KBM-7 (cell line): Measurements from ENCODE around the gene DLGAP1.
"Not testable (repeated sequence)": the region's sequence is repeated elsewhere in the genome, so short reads cannot be mapped to it uniquely, and the experiment has no call there.

Source experiments
- DNase-seq: peaks from one replicate; pipeline ENCODE4 v3.0.0-alpha.2; 2015
- in situ Hi-C: fragments of 300-500 bp; cut with MboI; formaldehyde crosslinking; loops from 2 replicates; pipeline ENCODE4 v1.14.3; 2020; ENCODE audit warnings: low sequenced_read_pairs, low pct_unique_long_range_greater_than_20kb, mixed read lengths

DLGAP1 gene

DNA sequence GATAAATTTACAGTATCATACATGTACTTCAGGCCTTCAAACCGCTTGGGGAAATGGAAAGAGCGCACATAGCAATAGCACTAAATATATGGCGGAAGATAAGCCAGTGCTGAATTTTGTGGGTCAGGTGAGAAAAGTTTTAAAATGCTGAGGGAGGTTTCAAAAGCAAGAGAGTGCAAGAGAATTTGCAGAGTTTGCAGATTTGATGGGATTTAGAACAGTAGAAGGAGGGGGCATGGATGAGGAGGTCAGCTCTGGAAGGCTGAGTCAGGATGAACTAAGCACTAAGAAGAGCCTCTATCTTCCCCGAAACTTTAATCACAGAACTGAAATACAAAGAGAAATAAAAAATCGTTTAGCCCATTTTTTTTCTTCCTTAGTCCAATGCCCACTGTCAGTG, 145.9 kb downstream of the DLGAP1 start:
- no peak for DNase-seq
- in situ Hi-C loops = no loop called here

DNA sequence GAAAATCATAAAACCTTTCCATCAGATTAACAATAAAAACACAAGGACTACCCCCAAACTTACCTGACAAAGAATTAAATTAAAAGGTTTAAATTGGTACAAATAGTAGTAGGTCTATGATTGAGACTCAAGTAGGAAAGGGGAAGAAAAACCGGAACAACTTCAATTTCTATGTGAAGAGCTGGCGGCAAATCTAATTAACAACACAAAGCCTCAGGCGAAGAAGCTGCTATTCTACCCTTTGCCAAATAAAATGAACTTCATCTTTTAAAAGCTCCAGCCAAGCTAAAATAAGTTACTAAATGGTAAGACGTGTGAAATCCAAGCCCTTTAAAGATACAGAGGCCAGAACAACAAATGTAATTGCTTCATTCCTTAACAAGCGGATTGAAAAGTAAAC, 146.5 kb downstream of the DLGAP1 start:
- DNase-seq = no peak
- in situ Hi-C loops = no loop called here

DNA sequence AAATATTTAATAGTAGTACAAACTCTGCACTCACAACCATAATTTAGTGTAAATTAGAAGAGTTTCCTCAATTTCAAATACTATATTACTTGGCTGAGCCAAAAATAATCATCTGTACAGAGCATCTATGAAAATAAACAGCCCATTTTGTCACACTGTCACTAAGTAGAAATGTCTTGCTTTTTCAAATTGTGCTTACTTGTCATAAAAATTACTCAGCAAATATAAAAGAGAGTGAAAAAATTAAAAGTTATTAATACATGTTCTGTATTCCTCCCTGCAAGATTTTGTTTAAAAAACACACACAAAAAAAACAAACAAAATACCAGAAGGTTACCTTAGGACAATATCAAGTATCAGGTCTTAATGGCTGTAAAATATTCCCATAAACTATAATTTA, 155.7 kb downstream of the DLGAP1 start:
- in situ Hi-C loops = no loop called here
- DNase-seq = no peak

DNA sequence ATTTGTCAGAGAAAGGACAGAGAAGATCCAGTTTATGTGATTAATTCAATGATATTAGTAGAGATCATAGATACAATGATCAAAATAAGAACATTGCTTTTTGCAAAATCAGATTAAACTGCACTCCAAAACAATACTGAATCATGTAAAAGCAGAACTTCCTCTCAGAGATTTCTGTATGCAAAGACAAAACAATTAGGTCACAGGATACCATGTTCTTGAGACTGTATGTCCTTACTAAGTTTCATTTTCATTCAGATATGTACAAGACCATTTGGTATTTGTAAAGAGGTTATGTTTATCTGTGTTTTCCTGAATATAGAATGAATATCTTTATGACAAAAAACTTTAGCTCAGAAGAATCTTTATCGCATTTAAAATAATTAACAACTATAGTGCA, 161.8 kb downstream of the DLGAP1 start:
- DNase-seq = no peak
- in situ Hi-C loops = no loop called here

DNA sequence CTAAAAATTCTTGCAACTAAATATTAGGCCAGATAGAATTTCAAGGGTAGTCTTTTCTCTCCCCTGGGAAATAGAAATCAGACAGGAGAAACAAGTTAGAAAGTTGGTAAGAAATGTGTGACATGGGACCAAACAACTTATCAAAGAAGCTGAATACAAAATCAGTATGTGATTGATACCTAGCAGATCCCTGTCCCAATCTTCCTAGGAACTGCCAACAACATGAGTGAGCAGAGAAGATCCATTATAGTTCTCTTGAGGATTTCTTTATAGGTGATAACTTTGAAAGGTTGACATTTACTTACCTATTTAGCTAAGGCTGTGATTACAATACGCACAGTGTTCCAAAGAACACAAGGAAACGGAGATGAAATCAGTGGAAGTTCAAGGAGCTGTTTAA, 162.4 kb downstream of the DLGAP1 start:
- in situ Hi-C loops = no loop called here
- no peak for DNase-seq

DNA sequence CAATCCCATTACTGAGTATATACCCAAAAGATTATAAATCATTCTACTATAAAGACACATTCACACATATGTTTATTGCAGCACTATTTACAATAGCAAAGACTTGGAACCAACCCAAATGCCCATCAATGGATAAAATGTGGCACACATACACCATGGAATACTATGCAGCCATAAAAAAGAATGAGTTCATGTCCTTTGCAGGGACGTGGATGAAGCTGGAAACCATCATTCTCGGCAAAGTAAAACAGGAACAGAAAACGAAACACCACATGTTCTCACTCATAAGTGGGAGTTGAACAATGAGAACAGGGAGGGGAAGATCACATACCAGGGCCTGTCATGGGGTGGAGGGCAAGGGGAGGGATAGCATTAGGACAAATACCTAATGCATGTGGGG, 167.8 kb downstream of the DLGAP1 start:
- in situ Hi-C loops, DNase-seq: not testable (repeated sequence)

DNA sequence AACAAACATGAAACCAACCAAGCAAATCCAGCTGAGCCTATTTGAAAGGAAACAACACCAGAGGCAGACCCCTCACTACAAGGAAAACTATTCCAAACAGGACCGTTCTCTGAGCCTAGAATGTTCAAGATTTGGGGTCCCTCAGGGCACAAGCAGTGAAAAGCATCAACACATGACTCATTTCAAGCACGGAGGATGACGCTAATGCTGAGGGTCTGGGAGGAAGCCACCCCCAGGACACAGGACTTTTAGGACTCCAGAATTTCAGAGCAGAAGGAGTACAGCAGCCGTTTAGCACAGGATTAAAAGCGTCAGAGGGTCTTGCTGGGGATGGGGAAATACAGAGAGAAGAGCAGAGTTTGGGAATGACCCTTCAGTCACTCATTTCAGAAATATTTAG, 168.9 kb downstream of the DLGAP1 start:
- in situ Hi-C loops = no loop called here

DNA sequence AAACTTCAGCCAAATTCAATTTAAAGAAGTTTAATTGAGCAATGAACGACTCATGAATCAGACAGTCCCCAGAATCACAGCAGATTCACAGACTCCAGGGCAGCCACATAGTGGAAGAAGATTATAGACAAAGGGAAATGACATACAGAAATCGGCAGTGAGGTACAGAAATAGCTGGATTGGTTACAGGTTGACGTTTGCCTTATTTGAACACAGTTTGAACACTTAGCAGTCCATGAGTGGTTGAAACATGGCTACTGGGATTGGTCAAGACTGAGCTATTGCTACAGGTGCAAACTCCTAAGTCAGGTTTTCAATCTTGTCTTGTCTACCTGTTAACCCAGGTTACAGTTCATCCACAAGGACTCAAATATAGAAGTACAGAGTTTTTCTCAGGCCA, 169.6 kb downstream of the DLGAP1 start:
- DNase-seq = no peak
- in situ Hi-C loops = no loop called here

More for the DNA sequence above, 168.9 kb downstream of the DLGAP1 start:
- DNase-seq = no peak

DNA sequence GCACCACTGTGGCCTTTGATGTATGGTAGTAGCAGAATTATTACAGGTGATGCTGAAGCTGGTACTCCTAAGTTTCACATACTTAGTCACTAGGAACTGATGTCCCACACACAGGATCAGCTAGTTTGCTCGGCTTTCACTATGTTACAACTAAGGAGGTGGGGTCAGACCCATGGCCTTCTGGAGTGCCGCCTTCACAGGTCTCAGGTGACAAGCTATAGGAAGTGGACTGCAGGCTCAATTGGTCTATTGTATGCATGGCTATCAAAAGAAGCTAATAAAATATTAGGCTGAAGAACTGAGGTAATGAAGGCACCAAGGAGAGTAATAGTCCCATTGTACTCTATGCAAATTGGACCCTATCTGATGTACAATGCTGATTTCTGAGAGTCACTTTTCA, 170.6 kb downstream of the DLGAP1 start:
- in situ Hi-C loops = no loop called here
- DNase-seq = no peak

DNA sequence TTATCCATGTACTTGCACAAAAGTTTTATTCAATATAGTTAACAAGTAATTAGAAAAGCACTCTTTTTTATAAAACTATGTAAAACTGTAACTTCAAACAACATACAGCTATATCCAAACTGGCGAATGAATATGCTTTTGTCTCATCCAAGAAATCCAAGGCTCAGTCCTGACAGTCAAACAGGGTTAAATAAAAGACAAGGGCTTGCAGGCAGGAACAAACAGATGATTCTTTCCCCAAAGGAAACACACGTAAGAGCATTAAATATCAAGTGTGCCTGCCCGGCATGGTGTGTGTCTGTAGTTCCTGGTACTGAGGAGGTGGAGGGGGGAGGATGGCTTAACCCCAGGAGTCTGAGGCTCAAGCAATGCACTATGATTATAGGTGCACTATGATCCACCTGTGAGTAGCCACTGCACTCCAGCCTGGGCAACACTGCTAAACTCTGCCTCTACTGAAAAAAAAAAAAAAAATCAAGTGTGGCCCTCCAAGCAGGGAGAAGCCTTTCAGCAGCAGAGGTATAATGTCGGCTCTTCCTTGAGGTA, 171.3 kb downstream of the DLGAP1 start:
- DNase-seq = no peak
- in situ Hi-C loops = no loop called here

DNA sequence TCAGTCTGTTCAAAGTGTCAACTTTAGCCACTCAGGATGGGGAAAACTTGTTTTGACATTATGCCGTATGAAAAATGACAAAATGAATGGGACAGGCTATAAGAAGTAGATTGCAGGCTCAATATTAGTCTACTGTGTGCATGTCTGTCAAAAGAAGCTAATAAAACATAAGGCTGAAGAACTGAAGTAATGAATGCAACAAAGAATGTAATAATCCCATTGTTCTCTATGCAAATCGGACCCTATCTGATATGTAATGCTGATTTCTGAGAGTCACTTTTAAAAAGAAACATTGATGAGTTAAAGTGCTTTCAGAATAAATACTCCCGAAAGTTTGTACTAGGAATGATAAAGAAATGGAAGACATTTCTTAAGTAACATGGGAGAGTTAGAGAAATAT, 172.2 kb downstream of the DLGAP1 start:
- no peak for DNase-seq
- in situ Hi-C loops = no loop called here

DNA sequence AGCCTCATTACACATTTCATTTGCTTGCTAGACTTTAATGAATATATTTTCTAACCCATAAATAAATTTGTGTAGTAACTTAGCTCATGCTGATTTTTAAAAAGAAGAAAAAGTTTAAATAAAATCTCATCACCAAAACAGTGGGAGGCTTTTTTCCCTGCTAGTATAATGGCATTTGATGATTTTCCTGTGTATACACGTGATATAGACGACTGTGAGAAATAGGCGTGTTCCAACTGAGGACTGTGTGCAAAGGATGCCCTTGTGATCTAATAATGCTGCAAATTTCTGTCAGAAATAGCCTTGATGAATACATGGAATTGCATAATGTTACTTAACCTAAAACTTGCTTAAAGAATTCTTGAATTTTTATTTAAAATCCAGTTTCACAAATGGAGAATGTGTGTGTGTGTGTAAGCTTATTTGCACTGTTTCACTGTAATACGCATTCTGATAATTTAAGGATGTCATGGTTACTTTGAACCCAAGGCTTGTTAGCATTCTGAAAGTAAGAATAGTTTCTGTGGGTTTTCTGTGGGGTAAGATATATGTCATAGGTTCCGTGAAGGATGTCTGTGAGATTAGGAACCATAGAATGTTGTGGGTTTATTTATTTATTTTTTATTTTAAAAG, 178.0 kb downstream of the DLGAP1 start:
- in situ Hi-C loops = no loop called here
- DNase-seq = no peak

DNA sequence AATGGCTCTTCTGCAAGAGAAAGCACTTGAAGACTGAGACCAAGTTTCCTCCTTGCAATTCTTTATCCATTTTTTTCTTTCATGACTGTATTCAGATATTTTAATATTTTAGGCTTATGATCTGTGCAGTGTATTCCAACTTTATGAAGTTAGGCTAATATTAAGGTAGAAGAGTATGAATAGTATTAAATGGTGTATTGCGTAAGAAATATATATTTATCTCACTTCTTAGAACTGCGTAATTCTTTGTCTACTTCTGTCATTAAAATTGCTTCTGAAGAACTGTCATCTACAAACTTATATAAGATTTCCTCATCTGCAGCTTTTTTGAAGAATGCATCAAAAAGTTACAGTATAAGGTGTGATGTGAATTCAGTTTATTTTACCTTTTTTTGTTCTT, 183.2 kb downstream of the DLGAP1 start:
- in situ Hi-C loops = no loop called here
- DNase-seq = no peak

DNA sequence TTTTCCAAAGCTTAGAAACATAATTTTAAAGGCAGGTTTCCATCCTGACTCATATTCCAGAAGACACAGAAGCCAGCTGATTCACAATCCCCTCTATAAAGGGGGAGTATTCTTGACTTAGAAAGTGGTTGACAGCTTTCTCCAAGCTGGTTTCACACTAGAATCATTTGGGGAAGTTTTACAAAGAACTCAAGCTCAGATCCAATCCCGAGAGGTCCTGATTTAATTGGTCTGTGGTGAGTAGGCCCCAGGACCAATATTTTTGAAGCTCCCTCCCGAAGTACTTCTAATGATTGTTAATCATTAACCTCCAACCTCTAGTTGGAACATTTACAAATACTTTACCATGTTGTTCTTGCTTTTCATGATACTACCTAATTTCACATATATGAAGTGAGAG, 184.1 kb downstream of the DLGAP1 start:
- in situ Hi-C loops = no loop called here
- DNase-seq = no peak

DNA sequence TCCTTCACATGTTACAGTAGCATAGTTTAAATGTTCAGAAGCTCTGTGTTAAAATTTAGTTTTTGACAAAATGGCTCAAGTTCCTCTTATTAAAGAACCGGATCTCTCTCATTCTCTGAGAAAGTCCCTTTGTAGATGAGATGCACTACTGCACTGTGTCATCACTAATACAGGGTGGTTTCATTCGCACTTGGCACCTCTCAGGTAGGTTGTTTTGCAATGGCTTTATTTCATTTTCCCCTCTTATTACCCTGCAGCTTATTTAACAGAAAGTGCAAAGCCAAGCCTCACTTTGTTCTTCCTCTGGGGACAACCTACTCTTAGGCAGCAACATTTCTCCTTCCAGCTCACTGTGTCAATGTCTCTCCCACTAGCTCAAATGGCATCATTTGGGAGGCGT, 185.1 kb downstream of the DLGAP1 start:
- no peak for DNase-seq
- in situ Hi-C loops = no loop called here

DNA sequence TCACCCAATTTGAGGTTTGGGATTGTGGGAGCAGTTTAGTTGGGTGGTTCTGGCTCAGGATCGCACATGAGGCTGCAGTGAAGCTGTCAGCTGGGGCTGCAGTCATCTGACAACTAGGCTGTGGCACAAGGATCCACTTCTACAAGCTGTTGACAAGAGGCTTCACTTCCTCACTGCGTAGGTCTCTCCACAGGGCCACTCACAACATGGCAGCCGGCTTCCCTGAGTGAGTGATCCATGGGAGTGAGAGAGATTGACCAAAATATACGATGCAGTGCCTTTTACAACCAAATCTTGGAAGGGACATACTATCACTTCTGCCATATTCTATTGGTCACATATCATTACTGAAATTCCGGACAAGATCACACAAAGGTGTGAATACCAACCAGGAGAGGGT, 187.5 kb downstream of the DLGAP1 start:
- in situ Hi-C loops = no loop called here

DNA sequence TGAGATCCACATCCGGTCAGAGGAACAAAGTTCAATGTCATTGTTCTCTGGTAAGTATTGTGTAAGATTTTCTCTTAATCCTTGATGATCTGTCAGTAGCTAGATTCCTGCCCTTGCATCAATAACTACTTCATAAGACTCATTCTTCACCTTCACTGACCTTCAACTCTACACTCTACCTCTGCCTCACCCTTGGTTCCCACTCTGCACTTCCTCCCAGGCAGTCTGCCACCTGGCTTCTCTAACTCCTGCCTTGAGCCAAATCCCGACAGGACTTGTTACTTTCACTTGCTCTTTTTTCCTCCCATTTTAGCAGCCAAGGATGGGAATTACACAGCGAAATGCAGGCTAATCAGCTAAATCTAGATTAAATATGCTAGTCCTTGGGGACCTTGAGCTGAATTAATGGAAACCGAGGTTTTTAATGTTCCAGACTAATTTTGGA, 190.7 kb downstream of the DLGAP1 start:
- in situ Hi-C loops = no loop called here
- DNase-seq = no peak

More for the DNA sequence above, 187.5 kb downstream of the DLGAP1 start:
- DNase-seq = no peak

DNA sequence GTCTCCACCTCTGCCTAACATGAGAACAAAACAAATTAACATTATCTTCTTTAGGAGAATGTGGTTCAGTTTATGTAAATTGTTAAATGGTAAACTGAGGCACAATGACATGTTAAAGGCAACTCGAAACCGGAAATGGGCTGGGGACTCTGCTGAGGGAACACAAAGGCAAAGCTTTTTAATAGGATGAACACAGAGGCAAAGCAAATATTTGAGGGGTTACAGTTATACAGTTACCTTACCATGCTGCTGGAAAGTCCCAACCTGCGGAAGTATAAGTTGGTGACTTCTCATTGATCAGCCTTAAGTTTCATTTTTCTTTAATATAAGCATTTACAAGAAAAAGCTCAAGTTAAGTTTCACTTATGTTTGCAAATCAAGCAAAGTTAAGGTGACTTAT, 195.0 kb downstream of the DLGAP1 start:
- no peak for DNase-seq
- in situ Hi-C loops = no loop called here

DNA sequence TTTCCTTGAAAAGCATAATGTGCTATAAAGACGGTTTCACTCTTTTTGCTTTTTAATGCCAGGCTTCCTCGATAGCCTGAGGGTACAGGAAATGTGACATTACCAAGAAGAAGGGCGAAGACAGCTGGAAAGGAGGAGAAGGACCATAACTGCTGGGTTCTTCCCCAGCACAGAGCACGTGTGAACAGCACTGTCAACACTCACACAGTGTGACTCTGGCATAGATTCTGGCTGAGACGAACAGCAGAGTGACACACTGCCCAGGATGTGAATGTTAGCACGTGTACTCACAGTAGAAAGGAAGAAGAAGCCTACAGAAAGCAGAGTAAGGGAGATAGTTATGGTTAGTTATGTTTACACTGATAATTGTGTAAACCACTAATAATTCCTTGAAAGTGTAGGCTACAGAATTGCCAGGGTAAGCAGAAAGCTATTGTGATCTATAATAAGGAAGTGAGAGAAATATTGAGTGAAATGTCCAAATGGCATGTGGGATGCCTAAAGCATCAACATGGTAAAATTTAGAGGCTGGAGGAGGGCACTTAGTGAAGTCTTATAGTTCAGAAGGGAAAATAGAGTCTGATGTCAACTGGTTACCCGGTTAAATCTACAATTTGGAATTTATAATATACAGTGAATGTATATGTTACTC, 198.2 kb downstream of the DLGAP1 start:
- in situ Hi-C loops = no loop called here

DNA sequence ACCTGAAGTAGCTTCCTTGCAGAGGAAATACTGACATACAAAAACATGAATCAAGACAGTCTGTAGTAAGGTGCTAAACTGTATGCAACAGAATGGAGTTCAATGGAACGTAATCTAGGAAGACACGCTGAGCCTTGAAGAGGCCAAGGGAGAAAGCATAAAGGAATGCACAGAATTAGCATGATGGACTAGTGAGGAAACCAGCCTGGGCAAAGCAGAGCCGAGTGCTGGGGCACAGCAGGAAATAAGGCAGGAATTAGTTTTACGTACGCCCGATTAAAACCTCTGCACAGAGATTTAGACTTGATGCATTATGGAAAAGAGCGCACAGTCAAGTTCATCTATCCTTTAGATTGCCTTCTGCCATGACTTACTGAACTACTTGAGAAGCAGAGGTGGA, 200.3 kb downstream of the DLGAP1 start:
- in situ Hi-C loops = no loop called here
- no peak for DNase-seq

More for the DNA sequence above, 198.2 kb downstream of the DLGAP1 start:
- DNase-seq = no peak

DNA sequence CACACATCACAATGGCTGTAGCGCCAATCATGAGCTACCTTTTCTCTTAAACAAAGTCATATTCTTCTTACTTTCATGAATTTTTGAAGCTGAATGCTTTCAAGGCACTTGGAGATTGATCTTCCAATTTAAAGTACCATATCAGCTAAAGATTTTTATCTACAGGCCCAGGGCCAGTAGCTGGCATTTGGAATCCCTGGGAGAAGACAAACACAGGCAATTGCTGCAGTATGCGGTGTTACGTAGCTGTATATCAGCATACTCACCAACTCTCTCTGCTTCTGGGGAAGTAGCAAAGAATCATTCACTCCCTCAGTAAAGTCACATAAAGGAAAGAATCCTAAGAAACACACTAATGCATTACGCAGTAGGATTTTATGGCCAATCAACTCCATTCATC, 202.3 kb downstream of the DLGAP1 start:
- in situ Hi-C loops = no loop called here
- DNase-seq = no peak
